Memory B cell (primary cell): ENCODE measurements around the gene CMIP.
A peak's percentile ranks its signal among the peaks of the same experiment; 100 is the strongest.

Experiments used
- ATAC-seq: fragments of 150-1000 bp; cut with Tn5 transposase; 2 replicates; pipeline ENCODE4 v1.10.0; 2021; ENCODE audit warnings: low read depth, mild to moderate bottlenecking, moderate library complexity
- DNase-seq, 2 donors: peaks; one replicate each; pipeline ENCODE4 v3.0.0; 2022; ENCODE audit warnings: low spot score in 2 of 2
- H3K27ac Mint-ChIP-seq: one replicate; pipeline ENCODE4 v1.8.0; 2022; ENCODE audit warnings: mild to moderate bottlenecking, moderate library complexity, mixed read lengths
- H3K27me3 Mint-ChIP-seq: one replicate; pipeline ENCODE4 v1.8.0; 2022; ENCODE audit warnings: mixed read lengths
- H3K36me3 Mint-ChIP-seq: one replicate; pipeline ENCODE4 v1.8.0; 2022; ENCODE audit warnings: mild to moderate bottlenecking, mixed read lengths
- H3K4me1 Mint-ChIP-seq: one replicate; pipeline ENCODE4 v1.8.0; 2022; ENCODE audit warnings: mixed read lengths
- H3K4me3 Mint-ChIP-seq: one replicate; pipeline ENCODE4 v1.8.0; 2022; ENCODE audit warnings: mild to moderate bottlenecking, moderate library complexity, mixed read lengths
- H3K9me3 Mint-ChIP-seq: one replicate; pipeline ENCODE4 v1.8.0; 2022; ENCODE audit warnings: mixed read lengths

Gene CMIP

DNA sequence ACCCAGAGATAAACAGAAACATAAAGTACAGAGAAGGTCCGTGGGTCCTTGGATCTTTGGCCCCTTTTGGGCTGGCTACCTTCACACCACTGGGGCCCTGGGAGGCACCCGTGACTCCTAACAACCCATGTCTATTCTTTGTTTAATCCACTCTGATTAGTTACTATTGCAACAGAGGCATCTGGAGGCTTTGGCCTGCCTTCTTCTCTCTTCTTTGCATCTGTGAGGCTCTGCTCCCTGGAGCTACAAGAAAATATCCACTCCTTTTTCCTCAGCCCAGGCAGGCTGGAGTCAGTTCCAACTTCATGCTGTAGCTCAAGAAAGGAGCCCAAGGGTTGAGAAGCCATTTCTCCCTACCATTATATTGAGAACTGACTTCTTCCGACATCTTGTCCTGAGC, 9.5 kb upstream of the CMIP start:
- DNase-seq = no peak
- no peaks in the 10 kb centered on the region for H3K27me3 Mint-ChIP-seq
- H3K36me3 Mint-ChIP-seq = no peaks in the 10 kb centered on the region
- H3K27ac Mint-ChIP-seq = no peak overlapping the region
- H3K4me1 Mint-ChIP-seq = peaks cover 2% of the 10 kb centered on the region
- H3K4me3 Mint-ChIP-seq = no peak overlapping the region
- no peaks in the 10 kb centered on the region for H3K9me3 Mint-ChIP-seq
- ATAC-seq = no peak

DNA sequence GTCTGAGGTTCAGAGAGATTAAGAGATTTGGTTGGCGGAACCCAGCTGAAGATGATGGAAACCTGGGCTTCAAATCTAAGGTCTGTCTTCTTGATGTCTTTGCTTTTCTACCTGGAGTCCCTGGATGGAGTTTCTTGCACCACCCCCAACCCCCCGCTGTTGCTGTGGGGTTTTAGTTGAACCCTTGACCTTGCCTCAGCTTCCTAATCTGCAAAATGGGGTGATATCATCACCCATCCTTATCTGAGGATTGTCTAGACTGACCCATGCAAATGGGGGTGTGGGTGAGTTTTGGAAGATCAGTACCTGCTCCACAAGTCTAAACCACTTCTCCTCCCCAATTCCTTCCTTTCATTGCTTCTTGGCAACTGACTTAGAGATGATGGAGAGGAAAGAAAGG, 9.0 kb upstream of the CMIP start:
- Mint-ChIP-seq H3K36me3 (no peaks in the 10 kb centered on the region), H3K9me3 (no peaks in the 10 kb centered on the region), H3K4me1 (peaks cover 2% of the 10 kb centered on the region), H3K4me3 (no peak overlapping the region), H3K27me3 (no peaks in the 10 kb centered on the region), H3K27ac (no peak overlapping the region)
- ATAC-seq (no peak), DNase-seq (no peak)

DNA sequence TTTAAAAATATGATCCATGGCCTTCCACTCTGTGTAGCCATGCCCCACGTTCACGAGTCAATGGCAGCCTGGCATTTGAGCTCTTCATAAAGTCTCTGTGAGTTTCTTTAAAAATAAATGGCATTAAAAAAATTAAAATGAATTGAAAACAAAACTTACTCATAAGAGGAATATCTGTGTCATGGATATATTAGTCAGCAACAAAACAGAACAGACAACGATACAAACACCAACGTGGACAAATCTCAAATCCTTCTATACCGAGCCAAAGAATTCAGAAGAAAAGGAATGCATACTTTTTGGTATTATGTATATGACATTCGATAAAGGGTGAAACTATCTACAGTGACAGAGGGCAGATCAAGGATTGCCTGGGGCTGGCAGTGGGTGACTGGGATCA, 8.2 kb upstream of the CMIP start:
- peaks cover 2% of the 10 kb centered on the region for H3K4me1 Mint-ChIP-seq
- ATAC-seq (no peak), DNase-seq (no peak)
- H3K27ac Mint-ChIP-seq = no peak overlapping the region
- H3K36me3 Mint-ChIP-seq = no peaks in the 10 kb centered on the region
- H3K9me3 Mint-ChIP-seq = no peaks in the 10 kb centered on the region
- H3K27me3 Mint-ChIP-seq = no peaks in the 10 kb centered on the region
- H3K4me3 Mint-ChIP-seq = no peak overlapping the region

DNA sequence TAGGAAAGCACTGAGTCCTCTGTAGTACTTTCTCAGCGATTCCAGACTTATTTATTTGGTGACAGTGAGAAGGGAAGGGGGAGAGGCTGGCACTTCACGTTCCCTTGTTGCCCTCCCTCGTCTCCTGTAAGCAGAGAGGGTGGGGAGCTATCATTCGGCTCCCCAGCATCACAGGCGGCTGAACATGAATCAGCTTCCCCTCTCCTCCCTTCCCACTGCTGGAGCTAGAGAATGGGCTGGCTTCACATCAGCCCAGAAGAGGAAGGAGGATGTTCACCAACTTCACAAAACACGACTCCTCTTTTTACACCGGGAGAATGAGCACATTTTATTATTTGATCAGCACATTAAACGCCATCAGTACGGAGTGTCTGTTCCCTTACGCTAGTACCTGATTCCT, 6.7 kb upstream of the CMIP start:
- no peak for ATAC-seq
- H3K4me1 Mint-ChIP-seq = peaks cover 6% of the 10 kb centered on the region
- DNase-seq = no peak
- H3K27me3 Mint-ChIP-seq = no peaks in the 10 kb centered on the region
- no peaks in the 10 kb centered on the region for H3K36me3 Mint-ChIP-seq
- no peak overlapping the region for H3K4me3 Mint-ChIP-seq
- no peaks in the 10 kb centered on the region for H3K9me3 Mint-ChIP-seq
- no peak overlapping the region for H3K27ac Mint-ChIP-seq

DNA sequence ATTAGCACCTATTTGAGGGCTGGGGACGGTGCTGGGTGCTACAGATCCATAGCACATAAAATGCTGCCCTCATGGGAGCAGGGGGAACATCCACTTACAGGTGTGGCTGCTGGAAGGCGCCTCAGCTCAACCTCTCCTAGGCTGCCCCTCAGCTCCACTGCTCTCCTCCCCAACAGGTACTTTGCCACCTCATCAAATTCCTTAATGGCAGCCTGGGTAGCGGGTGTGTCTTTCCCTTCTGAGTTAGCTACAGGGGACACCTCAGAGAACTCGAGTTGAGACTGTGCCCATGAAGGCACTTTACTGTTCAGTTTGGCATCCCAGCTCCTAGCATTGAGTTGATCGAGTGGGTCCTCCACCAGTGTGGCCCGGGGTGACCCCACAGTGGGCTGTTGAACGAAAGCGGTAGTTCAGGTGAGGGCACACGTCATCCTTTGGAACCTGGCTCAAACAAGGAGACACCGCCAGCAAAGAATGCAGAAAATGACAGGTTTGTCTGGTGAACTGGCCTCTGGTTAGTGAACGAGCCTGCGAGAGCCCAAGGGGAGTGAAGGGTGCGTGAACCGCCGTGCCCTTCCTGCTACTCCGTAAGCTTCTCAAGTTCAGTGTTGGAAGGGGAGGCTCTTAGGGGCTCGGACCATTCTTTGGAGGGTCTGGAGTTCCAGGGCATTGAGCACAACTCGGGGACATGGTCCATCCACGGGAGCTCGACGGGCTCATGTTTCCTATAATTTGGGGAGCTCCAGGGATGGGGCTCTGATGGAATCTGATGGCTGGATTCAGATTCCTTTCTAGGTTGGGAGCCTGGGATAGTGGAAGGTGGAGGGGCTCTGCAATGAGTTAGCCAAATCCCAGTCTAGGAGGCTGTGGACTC, 3.5 kb upstream of the CMIP start:
- Mint-ChIP-seq H3K9me3 (no peaks in the 10 kb centered on the region), H3K27ac (no peak overlapping the region), H3K4me1 (peaks cover 13% of the 10 kb centered on the region), H3K27me3 (no peaks in the 10 kb centered on the region), H3K4me3 (no peak overlapping the region), H3K36me3 (no peaks in the 10 kb centered on the region)
- no peak for DNase-seq
- ATAC-seq = no peak

DNA sequence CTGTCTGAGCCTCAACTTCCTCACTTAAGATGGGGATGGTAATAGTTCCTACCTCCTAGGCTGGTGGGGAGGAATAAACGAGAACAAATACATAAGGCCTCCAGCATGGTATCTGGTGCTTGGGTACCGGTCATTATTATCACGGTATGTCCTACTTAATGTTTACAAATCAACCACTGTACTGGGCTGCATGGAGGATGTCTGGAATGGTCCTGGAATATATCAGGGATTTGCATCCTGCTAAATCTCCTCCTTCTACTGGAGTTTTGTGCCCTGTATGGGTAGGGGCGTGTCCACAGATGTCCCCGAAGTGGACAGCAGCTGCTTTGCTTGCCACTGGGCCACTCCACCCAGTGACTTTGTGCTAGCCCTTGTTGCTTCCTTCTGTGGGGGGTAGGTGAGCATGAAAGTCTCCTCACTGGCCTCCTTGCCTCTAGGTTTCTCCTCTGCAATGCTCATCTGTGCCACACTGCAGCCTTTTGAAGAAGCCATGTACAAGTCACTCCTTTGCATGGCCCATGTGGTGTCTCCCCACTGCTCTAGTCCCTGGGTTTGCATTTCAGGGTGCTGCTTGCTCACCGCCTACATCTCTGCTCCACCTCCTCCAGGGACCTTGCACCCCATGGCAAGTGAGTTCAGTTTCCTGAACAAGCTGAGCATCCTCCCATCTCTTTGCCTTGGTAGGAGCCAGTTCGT, 2.2 kb upstream of the CMIP start:
- no peaks in the 10 kb centered on the region for H3K9me3 Mint-ChIP-seq
- ATAC-seq = no peak
- H3K36me3 Mint-ChIP-seq = no peaks in the 10 kb centered on the region
- H3K27ac Mint-ChIP-seq = peak overlapping the region; percentile 93
- no peaks in the 10 kb centered on the region for H3K27me3 Mint-ChIP-seq
- H3K4me1 Mint-ChIP-seq = peaks cover 24% of the 10 kb centered on the region
- no peak overlapping the region for H3K4me3 Mint-ChIP-seq
- no peak for DNase-seq

DNA sequence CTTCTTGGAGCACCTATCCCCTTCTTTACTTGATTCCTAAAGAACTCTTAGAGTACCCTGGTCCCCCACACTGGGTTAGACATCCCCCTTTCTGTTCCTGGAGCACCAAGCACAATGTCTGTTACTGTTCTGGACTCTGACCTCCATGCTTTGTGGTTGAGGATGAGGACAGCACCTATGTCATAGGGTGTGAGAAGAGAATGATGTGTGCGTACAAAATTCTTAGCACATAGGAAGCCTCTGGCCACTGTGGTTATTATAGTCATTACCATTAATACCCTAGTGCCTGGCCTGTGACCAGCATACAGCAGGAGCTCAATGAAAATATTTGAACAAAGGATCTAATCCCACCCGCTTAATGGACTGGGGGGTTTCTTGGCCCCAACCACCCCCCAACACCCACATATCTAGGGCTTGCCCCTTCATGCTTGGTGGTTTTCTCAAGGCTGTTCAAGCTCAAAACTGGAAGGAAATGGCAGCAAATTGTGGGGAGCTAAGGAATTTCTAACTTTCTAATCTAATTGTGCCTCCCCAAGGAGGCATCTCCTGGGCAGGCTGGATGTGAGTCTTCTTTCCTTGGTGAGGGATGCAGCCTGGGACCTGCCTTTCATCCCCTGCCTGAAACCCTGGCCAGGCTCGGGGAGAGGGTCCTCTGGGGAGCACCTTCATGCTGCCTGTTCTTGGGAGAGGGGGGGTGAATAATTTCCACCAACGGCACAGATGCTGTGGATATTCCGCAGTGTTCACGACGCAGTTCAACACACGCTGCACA, 1.5 kb upstream of the CMIP start:
- Mint-ChIP-seq H3K36me3 (no peaks in the 10 kb centered on the region), H3K27ac (peak overlapping the region; percentile 93), H3K4me1 (peaks cover 27% of the 10 kb centered on the region), H3K9me3 (no peaks in the 10 kb centered on the region), H3K27me3 (no peaks in the 10 kb centered on the region), H3K4me3 (peak overlapping the region; percentile 86)
- no peak for ATAC-seq
- no peak for DNase-seq

DNA sequence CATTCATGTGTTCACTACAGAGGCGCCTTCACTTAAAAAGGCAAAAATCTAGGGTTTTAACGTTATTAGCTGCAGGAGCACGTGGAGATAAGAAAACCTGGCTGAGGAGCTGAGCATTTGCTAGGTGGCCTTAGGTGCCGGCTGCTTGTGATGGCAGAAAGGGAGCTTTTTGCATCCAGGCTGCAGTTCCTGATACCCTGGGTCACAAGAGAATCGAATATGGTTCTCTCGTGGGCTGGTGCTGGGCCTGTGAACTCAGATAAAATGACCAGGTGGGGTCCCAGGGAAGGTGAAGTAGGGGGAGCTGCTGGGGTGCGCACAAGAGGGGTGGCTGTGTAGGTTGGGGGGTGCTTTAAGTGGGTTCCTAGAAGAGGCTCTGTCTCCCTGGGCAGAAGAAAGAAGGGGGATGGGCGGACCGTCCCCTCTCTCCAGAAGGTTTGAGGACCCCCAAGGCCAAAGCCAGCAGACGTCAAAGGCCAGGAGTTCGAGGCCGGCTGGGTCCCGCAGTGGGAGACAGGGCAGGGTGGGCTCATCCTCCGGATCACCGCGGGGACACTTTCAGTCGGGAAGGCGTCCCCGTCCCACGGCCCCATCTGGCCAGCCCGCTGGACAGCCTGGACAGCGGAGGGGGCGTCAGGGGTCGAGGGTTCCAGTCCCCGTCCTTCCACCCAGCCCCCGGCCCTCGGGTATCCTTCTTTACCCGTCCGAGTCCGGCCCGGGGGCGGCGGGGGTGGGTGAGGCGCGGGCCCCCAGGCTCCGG, 740 bp upstream of the CMIP start:
- DNase-seq (no peak), ATAC-seq (no peak)
- H3K9me3 Mint-ChIP-seq = no peaks in the 10 kb centered on the region
- H3K27me3 Mint-ChIP-seq = no peaks in the 10 kb centered on the region
- peak overlapping the region; percentile 93 for H3K27ac Mint-ChIP-seq
- peaks cover 32% of the 10 kb centered on the region for H3K4me1 Mint-ChIP-seq
- no peaks in the 10 kb centered on the region for H3K36me3 Mint-ChIP-seq
- H3K4me3 Mint-ChIP-seq = peak overlapping the region; percentile 86

DNA sequence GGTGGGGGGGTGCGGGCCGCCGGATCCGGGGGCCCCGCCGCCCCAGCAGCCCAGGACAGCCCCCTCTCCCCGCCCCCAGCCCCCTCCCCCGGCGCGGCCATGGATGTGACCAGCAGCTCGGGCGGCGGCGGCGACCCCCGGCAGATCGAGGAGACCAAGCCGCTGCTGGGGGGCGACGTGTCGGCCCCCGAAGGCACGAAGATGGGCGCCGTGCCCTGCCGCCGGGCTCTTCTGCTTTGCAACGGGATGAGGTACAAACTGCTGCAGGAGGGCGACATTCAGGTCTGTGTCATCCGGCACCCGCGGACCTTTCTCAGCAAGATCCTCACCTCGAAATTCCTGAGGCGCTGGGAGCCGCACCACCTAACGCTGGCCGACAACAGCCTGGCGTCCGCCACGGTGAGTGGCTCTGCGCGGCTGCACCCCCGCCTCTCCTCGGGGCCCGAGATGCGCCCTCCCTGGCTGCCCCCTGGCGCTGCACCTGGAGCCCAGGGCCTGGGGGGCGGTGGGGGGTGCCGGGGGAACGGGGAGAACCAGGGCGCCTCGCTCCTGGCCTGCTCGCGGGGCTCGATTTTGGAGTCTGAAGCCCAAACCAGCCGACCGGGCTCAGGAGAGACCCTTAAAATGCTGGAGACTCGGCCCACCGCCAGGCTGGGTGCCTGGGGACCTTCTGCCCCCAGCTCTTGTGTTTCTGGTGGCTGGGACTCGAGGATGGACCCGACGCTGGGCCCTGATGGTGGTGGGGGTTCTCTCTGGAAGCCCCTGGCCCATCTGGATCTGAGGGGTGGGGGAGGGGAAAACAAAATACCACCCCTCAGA, 744 bp downstream of the CMIP start:
- Mint-ChIP-seq H3K27ac (peak overlapping the region; percentile 92), H3K4me3 (peak overlapping the region; percentile 93), H3K36me3 (no peaks in the 10 kb centered on the region), H3K4me1 (peaks cover 36% of the 10 kb centered on the region), H3K27me3 (no peaks in the 10 kb centered on the region), H3K9me3 (no peaks in the 10 kb centered on the region)
- peak; percentile 22 to 49 for DNase-seq
- peak; percentile 22 for ATAC-seq

DNA sequence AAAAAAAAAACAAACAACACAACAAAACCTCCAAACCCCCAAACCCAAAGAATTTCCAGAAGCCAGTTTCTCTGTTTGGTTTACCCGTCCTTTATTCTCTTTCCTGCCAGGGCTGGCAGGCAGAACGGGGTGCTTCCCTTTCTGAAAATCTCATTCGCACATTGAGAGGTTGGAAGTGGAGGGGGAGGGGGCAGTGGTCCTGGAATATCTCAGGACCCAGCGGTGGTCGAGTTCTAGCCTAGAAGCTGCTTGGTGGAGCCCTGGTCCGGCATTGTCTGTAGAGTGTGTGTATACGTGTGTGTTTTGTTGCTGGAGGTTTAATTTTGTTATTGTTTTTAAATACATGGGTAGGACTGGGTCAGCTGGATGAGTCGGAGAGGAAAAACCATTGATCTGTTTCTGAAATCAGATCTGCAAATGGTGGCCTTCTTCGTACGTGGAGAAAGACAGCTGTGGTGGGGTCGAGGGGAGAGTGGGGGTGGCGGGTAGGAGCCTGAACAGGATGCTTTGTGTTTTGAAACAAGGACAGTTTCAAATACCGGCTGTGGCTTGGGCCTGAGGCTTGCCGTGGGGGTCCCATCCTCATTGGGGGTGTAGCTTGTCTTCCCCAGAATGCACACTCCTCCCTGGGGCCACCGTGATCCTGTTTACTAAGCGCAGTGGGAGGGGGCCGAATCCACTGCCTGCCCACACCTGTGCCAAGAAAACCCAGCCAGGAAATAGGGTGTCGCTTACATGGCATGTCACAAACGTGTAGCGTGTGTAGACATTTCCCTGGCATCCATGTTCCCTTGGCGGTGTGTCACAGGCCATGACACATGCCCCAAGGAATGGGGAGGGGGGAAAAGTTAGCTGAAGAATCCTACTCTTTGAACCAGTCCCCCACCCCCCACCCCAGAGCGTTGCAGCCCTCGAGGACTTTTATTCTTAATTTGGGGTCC, 1.6 kb downstream of the CMIP start:
- H3K9me3 Mint-ChIP-seq = peaks cover 2% of the 10 kb centered on the region
- ATAC-seq = no peak
- H3K4me3 Mint-ChIP-seq = peak overlapping the region; percentile 93
- peaks cover 38% of the 10 kb centered on the region for H3K4me1 Mint-ChIP-seq
- no peak for DNase-seq
- peak overlapping the region; percentile 92 for H3K27ac Mint-ChIP-seq
- peaks cover 3% of the 10 kb centered on the region for H3K36me3 Mint-ChIP-seq
- H3K27me3 Mint-ChIP-seq = no peaks in the 10 kb centered on the region

DNA sequence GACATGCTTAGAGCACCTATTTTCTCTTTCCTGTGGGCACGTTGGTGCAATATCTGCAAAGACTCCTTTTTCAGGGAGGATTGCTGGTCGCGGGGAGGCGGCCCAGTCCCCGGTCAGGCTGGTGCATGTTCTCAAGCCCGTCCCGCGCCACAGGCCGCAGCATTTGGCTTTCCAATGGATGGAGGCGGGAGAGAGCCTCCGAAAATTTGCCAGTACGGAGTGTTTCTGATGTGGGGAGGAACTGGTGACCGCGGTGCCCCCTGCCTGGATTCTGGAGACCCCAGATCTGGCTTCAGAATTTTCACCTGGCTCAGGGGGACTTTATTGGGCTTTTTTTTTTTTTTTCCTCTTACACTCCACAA, 2.3 kb downstream of the CMIP start:
- peak overlapping the region; percentile 93 for H3K4me3 Mint-ChIP-seq
- H3K4me1 Mint-ChIP-seq = peaks cover 45% of the 10 kb centered on the region
- peaks cover 6% of the 10 kb centered on the region for H3K36me3 Mint-ChIP-seq
- H3K9me3 Mint-ChIP-seq = peaks cover 2% of the 10 kb centered on the region
- H3K27me3 Mint-ChIP-seq = no peaks in the 10 kb centered on the region
- peak overlapping the region; percentile 92 for H3K27ac Mint-ChIP-seq
- ATAC-seq (no peak), DNase-seq (no peak)

DNA sequence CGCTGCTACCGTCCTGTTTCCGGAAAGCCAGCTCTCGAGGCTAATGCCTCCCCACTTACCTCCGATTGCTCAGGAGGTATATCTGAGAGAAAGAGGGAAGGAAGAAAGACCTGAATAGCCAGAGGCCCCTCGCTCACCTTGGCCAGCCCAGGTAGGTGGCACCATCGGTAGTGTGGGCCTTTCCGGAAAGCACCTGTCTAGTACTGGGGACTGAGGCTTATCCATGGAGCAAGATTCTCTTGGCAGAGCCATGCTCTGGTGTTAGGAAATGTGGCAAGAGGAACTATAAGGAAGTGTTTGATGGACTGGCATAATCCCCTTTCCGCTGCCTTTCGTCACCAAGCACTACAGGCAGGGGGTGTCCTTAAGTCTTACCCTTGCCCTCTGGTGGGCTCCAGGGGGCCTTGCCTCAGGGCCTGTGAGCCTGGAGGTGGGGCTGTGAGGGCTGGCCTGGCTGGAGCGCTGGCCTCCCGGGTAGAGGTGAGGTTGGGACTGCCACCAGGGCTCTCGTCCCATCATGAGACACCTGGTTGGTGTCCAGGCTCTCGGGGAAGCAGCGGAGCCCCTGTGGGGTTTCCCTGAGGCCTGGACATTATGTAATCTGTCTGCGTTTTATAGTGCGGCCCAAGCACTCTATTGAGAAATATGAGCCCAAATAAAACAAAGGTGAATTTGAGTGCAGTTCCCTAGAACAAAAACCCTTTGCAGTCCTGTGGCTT, 2.9 kb downstream of the CMIP start:
- ATAC-seq (no peak), DNase-seq (no peak)
- no peaks in the 10 kb centered on the region for H3K27me3 Mint-ChIP-seq
- H3K9me3 Mint-ChIP-seq = peaks cover 2% of the 10 kb centered on the region
- H3K27ac Mint-ChIP-seq = peak overlapping the region; percentile 92
- H3K4me1 Mint-ChIP-seq = peaks cover 51% of the 10 kb centered on the region
- H3K36me3 Mint-ChIP-seq = peaks cover 6% of the 10 kb centered on the region
- H3K4me3 Mint-ChIP-seq = peak overlapping the region; percentile 93
